Non-pigmented ciliary epithelial cell (primary cell): Measurements from ENCODE around the gene CTRB1.
A peak's percentile ranks its signal among the peaks of the same experiment; 100 is the strongest.

Experiments used
- DNase-seq: peaks from one replicate; pipeline ENCODE4 v3.0.0-alpha.2; 2010; ENCODE audit warnings: low read depth

The CTRB1 gene

DNA sequence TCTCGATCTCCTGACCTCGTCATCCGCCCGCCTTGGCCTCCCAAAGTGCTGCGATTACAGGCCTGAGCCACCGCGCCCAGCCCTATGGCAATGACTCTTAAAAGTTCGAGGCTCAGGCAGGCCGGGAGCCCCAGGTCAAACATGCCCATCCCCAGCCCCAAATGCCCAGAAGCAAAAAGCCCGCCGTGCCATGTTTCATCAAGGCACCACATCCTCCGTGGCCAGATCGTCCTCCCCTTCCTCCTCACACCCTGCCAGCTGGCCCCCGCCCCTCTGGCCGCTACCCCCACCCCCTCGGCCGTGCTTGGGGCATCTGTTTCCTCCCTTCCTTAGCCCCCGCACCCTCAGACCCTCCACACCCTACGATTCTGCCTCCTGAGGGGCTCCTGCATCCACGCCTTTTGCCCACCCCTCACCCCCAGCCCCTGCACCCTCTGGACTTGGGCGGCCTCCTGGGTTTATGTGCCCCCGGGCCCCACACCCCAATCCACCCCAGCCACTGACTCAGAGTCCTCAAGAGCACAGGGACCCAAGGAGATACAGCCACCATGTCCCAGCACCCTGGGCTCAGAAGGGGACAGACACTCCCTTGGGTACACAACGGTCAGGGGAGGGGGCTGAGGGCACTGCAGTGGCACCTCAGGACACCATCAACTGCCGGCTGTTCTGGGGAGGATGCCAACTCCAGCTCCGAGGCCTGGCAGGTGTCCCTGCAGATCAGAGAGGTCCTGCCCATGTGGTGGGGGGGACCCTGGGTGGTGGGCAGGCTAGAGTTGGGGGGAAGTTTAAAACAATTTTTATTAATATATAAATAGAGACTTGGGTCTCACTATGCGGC lies 7.1 kb downstream of the CTRB1 start:
- DNase-seq: no peak

DNA sequence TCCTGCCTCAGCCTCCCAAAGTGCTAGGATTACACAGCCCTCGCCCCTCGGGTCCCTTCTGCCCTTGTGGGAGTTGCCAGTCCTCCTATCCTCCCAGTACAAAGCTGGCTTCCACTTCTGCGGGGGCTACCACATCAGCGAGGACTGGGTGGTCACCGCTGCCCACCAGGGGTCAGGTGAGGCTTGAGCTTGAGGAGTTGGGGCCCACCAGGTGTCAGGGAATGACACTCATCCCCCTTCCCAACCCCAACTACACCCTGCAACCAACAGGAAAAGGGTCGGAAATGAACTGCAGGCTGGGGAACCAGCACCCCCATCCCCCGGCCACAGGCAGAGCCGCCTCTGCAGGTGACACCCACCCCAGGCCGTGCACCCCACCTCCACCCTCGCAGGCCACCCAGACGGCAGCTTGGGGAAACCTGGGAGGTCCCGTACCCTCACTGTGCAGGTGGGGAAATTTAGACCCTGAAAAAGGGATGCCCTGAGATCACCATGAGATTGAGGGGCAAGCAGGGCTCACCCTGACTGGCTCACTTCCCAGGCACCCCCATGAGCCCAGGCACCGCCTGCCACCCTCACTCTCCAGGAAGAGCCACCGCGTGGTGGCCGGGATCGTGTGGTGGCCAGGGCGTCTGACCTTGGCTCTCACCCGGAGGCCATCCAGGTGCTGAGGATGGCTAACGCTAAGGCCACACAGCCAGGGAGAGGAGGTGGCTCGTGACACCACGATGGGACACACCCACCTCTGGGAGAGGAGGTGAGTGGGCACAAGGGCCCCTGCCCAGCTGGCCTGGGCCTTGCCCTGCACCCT lies 8.0 kb downstream of the CTRB1 start:
- DNase-seq: no peak

DNA sequence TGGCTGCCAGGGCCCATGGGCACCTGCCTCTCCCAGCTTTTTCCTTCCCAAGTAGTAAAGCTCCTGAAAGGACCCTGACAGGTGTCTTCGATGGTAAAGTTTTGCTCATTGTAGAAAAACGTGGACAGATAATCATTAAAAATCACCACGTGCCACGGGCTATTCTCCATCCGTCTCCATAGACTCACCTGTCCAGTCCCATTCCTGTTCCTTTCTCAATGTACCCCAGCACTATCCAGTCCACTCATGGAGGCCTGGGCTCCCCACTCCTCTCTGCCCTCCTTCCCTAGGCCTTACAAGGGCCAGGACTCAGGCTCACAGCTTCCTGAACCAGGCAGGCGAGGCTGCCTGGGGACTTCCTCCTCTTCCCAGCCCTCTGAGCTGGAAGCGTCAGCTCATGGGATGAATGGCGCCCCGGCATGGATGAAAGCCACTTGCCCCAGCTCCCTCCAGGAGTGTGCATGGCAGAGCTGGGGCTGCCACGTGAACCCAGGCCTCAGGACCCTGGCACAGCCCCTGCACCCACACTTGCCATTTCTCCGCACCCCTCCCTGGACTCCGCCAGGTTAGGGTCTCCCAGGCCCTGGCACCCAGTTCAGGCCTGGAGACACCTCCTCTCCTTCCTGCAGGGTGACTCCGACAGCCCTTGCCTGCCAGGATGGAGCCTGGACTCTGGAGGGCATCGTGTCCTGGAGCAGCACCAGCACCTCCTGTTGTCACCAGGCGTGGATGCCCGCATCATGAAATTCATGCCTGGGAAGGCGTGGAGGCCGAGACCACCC lies 8.8 kb downstream of the CTRB1 start:
- no peak for DNase-seq

DNA sequence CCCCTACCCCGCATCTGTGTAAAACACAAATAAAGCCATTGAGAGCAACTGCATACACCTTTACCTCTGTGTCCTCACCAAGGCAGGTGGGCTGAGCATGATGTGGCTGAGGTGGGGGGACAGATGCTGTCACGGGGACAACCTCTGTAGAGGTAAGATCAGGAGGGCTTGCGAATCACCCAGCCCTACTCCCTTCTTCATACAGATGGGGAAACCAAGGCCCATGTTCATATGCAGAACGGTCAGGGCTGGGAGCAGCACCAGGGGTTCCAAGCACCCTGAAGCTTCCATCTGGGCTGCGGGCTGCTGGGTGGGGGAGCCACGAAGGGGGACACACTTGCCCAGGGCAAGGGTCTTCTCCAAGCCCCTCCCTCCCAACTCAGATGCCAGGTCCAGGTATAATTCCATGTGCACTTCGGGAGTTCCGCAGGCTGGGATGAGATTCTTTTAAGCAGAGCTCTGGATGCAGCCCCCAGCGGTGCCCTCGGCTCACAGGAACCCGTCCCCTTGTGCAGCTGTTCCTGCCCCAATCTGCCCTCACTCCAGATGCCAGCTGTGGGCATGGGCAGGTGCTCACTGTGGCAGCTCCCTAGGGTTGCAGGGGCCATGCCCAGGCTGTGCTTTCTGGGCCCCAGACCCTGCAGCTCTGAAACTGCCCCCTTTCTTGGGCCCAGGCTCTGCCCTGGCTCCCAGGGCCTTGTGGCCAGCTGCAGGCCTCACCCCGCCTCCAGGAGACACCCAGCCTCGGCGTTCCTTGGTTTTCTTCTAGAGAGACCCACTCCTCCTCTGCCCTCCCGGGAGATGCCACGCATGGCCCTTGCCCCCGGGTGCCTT lies 9.6 kb downstream of the CTRB1 start:
- no peak for DNase-seq

DNA sequence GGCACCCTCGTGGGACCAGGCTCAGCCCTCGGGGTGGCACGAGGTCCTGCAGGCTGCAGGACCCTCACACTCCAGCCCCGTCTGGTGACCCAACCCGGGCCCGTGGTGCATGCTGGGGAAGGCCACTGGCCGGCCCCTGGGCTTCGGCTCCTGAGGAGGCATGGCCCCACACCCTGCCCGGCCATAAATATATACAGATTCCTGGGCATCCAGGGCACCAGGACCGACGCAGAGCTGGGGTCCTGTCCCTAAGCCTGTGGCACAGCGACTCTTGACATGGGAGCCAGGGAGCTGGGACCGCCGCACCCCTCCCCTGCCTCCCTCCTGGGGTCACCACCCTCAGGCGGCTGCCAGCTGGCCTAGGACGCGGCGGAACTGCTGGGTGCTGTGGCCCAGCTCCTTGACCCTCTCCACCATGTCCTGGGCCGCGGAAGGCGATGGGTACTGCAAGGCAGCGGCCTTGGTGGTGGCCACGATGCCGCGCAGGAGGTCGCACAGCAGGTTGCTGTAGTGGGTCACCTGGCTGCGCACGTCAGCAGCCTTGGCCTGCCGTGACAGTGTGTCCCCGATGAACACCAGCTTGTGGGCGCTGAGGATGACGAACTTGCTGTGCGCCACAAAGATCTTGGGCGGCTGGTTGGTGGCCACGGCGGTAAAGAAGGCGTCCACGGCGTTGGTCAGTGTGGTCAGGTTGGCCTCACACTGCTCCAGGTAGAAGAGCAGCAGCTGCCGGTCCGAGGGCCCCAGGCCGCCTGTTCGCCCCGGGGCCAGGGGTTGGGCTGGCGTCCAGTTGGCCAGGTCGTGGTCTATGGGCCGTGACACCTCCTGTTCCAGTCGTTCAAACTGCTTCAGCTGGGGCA lies 10.6 kb downstream of the CTRB1 start:
- DNase-seq: no peak

DNA sequence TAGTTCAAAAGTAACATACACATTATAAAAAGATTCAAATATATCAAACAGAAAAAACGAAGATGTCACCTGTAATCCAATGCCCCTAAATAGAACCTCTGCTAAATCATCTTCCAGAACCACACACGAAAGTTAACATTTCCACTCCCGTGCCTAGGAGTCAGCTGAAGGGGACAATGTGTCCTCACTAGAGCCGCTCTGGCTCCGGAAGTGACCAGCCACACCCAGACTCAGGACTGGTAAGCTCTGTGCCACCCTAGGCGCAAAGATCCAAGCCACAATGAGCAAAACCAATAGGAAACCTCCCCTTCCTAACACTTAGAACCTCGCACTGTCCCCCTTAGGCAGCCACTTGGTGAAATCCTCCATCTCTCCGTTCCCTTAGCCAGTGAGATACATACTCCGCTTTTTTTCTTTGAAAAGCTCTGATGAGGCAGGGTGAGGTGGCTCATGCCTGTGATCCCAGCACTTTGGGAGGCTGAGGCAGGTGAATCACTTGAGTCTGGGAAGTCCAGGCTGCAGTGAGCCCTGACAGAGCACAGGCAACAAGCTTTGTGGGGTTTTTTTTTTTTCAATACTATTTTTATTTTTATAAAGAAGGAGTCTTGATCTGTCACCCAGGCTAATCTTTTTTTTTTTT lies 11.8 kb downstream of the CTRB1 start:
- DNase-seq: no peak

DNA sequence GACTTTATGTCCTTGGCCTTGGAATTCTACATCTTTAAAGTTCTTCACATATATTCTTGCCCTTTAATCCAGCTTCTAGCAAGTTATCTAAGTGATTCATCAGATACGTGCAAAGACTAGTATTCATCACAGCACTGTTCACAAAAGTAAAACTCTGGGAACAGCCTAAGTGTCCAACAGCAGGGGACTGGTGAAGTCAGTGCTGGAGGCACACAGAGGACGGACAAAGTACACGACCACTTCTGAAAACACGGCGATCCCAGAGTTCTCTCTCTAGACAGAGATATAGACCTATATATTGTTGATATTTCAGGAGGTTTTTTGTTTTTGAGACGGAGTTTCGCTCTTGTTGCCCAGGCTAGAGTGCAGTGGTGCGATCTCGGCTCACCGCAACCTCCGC lies 12.8 kb downstream of the CTRB1 start:
- DNase-seq: no peak

DNA sequence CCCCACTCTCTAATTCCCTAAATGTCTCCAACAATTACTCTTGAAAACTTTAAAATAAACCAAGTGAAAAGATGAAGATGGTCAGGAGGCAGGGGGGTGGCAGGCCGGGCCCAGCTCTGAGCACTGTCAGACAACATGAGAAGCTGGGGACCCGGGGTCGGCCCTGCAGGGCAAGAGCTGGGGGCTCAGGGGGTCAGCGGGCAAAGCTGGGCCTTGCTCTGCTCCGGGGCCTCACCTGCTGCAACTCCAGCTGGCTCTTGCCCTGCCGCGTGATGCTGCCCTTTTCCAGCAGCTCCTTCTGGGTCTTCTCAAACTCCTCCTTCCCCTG lies 14.8 kb downstream of the CTRB1 start:
- no peak for DNase-seq

DNA sequence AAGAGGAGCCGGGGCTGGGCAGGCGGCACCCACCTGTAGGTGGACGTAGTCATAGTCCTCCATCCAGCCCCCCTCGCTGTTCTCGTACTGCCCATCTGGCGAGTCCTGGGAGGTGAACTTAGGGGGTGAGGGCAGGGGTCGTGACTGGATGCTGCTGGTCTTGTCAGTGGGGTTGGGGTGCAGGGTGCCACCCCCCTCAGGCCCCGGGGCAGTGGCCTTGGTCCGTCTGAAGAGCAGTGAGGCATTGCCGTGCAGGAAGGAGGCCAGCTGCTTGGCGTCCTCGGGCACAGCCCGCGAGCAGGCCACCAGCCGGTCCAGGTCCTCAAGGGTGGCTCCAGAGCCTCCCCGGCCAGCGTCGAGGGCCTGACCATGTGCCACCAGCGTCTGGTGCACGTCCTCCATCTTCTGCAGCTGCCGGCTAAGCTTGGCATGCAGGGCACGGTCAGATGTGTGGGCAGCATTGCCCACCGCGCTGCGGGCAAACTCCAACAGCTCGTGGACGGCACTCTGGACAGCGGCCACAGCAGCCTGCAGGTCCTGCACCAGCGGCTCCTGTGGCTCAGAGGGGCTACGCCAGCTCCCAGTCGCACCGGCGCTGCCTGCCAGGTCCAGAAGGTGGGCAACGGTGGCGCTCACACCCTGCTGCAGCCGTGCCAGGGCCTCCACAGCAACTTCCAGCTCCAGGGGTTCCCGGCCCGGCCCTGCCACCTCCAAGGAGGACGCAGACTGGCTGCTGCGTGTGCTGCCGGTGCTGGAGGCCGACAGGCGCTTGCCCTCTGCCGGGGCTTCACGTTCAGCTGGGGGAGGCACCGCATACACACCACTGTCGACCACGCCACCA lies 16.3 kb downstream of the CTRB1 start:
- DNase-seq: no peak

DNA sequence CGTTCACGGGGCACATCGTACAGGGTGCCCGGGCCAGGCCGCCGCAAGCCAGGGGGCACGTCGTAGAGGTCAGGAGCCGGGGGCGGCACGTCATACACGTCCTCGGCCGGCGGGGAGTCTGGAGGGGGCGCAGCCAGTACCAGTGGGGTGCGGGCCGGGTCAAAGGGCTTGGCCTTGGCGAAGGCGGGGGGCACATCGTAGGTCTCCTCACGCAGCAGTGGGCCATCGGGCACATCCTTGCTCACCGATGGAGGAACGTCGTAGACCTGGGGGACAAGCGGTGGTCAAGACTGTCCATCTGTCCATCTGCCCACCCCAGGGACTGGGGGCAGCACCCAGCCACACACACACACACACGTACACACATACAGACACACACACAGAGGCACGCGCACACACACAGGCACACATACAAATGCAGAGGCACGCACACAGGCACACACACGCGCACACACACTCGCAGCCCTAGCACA lies 17.0 kb downstream of the CTRB1 start:
- DNase-seq: no peak

DNA sequence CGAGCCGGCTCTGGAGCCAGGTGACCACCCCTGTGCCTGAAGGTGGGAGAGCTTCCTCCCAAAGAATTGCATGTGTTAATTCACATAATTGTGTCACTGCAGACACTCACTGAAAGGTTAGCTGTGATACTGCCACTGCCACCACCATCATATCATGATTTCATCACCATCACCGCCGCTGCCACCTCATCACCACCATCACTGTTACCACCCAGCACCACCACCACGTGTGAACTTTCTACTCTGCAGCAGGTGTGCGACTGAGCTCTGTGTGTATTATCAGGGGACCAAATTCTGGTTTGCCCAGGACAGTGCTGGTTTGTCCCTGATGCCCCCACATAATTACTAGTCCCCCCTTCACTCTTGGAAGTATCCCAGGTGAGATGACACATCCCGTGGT lies 17.4 kb downstream of the CTRB1 start:
- DNase-seq: no peak

DNA sequence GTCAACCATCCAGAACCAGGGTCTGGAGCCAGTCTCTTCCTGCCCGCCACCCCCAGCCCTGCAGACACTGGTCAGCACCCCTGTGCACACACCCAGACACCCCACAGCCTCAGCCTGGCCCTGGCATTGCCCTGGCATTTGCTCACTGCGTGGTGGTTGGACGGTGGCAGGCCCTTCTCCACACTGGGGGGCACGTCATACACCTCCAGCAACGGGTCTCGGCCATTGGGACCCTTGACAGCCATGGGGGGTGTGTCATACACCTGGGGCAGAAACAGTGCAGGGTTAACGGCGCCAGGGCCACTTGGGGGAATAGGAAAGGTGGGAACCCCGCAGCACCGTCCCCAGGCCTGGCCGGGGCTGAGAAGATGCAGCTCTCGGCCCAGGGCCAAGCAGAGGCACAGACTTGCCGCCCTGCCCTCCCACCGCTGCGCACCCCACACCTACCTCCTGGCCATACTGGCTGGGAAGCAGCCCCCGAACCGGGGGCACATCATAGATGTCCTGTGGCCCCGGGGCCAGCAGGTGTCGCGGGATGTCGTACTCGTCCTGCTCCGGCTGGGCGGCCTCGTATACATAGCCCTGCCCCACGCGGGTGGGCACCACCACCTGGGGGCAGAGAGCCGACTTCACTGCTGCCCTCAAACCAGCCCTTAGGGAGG lies 18.1 kb downstream of the CTRB1 start:
- DNase-seq: no peak

DNA sequence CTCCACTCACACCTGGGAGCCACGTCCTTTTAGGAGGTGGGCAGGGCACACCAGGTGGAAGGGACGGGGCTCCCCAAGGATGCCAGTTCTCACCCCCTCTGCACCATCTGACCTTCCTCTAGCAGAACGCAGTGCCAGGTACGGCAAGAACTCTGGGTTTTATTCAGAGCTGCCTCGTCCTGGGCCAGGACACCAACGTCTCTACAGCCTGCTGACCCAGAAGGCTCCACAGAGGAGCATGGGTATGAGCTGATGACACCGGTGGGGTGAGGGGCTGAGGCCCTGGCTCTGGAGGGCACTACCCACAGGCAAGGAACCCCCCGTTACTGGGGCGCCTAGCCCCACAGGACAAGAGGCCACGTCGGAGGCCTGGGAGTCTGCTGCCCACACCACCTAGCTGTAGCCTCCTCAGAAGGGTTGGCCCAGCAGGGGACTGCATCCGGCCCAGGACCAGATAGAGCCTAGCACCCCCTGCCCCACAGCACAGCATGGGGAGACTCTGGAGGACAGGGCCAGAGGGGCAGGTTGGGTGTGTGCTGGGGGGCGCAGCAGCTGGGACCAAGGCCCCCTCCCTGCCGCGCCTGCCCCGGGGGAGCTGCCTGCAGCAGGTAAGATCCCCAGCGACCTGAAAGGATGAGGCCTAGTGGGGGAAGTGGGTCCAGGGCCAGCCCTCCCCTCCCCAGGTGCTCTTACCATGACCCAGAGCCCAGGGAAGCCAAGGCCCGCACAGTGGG lies 18.8 kb downstream of the CTRB1 start:
- no peak for DNase-seq

DNA sequence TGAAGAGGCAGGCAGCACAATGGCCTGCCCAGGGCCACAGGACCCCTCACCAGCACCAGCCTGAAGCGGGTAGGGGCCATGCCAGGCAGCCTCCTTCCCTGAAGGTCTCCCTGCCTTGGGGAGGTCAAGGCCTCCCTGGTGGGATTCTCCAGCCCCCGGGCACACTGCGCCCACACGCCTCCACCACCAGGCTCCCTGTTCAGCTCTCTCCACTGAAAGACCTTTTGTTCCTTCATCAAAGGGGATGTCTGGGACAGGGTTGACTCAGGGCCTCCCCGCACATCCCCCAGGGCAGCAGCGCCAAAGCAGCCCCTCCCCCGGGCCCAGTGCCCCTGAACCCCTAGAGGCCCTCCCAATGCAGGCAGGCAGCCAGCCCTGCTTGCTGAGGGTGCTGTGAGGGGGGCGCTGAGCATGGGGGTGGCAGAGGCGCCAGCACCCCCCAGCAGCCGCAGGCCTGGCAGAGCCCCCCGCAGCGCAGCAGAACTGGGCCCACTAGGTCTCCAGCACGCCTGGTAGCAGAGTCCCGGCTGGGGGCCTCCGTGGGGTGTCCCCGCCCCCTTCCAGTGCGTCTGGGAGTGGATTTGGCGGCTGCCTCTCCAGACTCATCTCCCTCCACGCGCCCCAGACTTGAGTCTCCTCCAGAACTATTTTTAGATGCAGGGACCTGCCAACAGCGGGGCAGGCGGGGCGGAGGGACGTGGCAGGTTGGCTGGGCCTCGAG lies 19.5 kb downstream of the CTRB1 start:
- peak; percentile 48 for DNase-seq

DNA sequence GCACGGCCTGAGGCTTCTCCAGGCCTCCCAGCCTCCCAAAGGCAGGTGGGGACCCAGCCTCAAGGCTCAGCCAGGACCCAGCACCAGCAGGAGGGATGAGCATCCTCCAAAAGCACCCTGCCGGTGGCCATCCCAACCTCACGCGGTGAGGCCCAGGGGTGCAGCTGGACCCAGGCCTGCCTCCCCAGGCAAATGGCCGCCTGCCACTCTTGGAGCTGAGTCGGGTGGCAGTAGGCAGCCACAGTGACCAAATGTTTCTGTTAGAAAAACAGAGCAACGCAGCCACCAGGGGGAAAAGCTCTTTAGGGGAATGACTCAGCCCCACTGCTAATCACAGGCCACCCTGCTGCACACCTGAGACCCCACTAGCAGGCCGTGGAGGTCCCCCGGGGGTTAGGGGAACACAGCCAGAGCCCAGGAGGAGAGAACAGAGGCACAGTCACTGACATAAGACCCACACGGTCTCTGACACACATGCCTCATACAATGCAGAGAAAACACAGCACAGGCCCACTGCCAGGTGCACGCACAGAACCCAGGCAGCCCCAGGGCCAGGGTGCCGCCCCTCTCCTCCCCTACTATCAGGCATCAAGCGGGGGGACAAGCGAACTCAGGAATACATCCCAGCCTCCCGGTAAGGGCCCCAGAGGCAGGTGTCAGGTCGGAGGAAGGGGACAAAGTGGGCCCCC lies 20.2 kb downstream of the CTRB1 start:
- DNase-seq: no peak

DNA sequence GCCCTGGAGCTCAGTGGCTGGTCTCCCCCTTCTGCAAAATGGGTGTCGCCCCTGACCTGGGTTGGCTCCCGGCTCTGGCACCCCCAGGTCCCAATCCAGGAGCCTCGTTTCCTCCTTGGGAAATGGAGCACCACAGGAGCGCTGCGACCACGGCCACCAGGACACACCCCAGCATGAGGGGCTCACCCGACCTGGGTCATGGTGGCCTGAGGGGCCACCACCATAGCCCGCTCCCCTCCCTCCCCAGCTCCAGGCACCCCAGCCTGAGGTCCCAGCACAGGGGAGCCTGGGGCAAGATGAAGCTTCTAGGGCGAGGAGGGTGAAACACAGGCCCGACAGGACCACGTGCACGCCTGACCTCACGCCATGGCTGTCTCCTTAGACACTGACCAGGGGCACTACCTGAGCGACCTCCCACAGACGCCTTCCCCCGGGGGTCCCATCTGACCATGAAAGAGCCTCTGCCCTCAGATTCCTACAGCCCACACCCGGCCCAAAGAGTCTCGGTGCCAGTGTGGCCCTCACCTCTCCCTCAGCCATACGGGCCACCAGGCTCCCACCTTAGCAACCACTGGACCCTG lies 20.8 kb downstream of the CTRB1 start:
- no peak for DNase-seq
